EL (cell line): ENCODE results near the gene EDDM3A.
"Not testable (repeated sequence)": the region's sequence is repeated elsewhere in the genome, so short reads cannot be mapped to it uniquely, and the experiment has no call there.

ENCODE experiments used
- DNase-seq: peaks from one replicate; pipeline ENCODE4 v3.0.0-alpha.2; 2016

The EDDM3A gene, protein sequence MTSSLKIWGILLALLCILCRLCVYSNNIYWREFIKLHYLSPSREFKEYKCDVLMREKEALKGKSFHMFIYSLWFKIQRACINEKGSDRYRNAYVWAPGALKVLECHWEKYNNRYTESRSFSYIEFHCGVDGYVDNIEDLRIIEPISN

DNA sequence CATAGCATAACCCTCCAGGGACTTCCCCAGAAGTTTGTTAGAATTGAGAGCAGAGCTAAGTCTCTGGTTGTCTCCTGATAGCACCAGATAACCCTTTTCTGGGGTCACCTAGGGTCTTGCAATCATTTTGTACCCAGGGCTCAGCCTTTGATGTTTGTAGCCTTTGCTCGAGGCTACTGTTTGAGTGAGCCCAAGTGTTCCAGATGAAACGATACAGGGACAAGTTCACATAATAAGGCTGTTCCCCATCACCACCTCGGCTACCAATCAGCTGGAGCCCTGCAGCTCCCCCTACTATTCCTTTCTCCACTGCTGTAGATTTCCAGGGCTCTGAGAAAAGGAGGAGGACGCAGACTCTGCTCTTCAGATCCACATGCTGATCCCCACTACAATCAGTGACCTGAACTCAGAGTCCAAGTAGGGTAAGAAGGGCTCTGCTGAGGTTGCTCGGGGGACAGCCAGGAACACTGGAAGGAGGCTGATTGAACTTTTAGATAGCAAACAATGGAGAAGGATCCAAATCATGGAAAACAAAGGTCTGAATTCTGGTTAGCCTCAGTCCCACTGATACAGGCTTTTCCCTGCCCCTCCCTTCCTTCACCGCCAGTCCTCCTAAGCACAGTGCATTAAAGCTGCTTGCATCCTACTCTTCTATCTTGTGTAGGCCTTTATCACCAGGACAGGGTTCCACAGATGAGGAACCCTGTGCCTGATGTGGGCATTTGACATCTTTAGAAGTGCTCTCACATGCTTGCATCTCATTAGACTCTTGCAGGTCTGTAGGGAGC is at the start of gene EDDM3A:
EDDM3A (plus strand) TSS at position 317 of the 788 bp plus-strand sequence. CDS start 1,694 bp downstream, outside the sequence.
- no peak for DNase-seq

DNA sequence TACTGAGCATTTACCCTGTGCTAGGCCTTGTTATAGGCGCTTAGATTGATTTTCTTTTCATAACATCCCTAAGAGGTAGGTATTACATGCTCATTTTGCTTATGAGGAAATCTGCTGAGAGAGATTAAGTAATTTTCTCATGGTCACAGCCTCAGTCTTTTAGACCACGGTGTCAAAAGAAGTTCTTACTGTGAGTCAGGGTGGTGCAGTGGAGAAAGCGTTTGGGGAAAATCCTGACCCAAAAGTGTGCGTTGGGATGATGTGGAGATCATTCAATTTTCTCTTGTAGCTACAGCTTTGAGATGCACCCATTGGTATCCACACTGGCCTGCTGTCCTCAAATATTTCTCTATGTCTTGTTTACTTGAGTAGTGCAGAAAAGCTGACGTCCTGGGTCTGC is 48.9 kb upstream of the EDDM3A start:
- DNase-seq: no peak

DNA sequence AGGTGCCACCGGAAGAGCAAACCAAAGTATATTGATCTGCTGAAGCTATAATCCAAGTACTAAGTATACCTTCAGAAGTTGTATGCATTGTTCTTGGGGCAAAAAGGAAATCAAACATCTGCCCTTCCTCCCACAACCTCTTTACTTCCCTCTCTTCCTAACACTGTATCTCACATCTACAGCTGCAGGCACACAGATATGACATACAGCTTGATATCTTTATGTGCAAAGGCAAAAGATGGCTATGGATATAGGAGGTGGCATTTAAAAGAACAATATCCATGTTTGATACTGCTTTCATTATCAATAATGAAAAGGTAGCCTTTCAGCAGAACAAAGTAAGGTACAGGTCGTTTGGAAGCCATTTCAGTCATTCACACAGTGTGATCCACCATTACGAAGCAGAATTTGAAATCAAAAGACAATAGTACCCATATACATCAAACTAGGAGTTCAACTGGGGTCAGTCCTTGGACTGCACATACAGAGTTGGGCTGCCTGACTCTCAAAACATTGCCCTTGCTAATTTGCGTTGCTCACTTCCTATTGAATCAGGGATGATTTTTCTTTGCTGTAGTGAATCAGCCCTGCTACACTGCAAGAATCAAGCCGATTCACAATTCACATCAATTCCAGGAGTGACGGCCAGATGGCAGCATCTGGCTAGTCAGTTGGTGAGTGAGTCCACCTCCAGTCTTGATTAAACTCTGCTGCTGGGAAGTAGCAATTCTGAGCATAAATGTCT is 48.2 kb upstream of the EDDM3A start:
- peak; percentile 64 for DNase-seq

DNA sequence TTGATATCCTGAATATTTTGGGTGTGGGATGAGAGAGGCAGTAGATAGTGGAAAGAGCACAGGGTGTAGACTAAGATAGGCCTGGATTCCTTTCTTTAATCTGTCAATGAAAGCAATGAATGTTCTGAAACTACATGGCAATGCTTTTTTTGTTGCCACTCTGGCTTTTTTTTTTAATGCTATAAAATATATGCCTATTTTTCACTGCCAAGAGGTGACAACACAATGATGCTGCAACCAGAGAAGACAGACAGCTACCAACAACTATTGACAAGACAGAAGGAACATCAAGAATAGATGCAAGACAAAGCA is 47.7 kb upstream of the EDDM3A start:
- no peak for DNase-seq

DNA sequence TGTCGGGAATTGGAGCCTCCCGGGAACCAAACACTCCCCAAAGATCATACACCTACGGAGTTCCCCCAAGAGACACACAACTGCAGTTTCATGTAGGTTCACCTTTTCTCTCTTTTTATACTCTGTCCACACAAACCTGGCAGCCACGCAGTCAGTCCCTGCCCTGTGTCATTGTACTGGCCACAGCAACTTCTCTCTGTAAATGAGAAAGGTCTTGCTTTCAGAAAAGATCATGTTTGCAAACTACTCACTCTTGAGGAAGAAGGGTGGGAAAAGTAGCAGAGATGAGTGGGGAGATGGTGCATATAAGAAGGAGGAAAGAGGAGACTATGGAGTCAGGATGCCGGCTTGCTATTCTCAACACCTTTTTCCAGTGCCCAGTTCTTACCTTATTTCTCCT is 46.8 kb upstream of the EDDM3A start:
- DNase-seq: no peak

DNA sequence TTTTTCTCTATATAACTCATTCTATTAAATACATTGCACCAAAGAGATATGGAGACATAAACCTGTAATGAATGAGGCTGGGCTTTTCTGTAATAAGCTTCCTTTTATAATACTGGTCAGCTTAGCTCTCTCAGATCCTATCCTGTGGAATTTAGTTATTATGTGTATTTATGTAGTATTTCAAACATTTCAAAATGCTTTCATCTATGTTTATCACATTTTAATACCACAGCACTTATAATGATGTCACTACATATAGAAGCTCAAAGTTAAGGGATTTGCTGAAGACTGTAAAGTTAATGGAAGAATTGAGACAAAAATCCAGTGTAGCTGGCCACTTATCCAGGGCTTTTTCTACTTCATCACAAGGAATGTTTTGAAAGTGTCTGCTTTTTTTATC is 45.8 kb upstream of the EDDM3A start:
- DNase-seq: no peak

DNA sequence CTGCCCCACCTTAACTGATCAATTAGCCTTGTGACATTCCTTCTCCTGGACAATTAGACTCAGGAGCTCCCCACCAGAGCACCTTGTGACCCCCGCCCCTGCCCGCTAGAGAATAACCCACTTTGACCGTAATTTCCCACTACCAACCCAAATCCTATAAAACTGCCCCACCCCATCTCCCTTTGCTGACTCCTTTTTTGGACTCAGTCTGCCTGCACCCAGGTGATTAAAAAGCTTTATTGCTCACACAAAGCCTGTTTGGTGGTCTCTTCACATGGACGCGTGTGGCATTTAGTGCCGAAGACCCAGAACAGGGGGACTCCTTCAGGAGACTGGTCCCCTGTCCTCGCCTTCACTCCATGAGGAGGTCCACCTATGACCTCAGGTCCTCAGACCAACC is 44.7 kb upstream of the EDDM3A start:
- not testable (repeated sequence) for DNase-seq

DNA sequence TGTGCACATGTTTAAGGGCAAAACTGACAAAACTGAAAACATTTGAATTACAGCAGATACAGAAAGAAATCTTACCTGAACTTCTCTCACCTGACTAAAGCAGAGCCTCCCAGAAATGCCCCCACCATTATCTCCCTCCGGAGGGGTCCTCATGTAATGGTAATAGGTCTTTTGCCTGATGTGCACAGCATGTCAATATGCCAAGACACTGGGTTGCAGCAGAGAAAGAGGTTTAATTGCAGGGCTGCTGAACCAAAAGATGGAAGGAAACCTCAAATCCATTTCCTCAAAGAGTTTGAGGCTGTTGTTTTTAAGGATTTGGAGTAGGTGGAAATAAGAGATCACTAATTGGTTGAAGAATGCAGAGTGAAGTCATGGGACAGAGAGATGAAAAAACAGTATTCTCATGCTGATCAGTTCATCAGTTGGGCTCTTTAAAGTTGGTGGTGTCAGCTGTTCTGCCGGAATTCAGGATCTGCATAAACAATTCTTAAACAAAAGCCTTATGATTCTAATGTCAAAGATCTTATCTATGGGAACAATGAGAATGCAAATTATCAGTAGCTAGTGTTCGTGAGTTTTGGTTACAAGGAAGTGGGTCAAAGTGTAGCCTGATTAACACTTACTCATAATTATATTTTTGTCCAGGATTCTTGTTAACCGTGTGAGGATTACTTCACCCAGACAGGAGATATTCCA is 38.9 kb upstream of the EDDM3A start:
- DNase-seq: no peak

DNA sequence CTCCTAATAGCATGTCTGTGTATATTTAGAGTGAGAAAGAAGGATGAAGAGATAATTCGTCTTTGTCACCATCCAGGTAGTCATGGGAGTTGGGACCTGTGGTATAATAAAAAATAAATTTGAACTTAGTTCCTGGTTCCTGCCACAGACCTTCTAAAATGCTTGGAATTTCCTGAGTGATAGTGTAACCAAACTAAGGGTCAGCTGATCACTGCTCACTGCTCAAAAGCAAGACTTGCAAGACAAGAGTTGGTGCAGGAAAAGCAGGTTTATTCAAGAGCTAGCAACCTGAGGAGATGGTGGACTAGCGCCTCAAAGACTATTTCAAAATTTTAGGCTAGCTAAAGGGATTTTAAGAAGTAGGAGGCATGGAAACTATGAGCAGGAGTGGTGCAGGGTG is 38.1 kb upstream of the EDDM3A start:
- DNase-seq: no peak

DNA sequence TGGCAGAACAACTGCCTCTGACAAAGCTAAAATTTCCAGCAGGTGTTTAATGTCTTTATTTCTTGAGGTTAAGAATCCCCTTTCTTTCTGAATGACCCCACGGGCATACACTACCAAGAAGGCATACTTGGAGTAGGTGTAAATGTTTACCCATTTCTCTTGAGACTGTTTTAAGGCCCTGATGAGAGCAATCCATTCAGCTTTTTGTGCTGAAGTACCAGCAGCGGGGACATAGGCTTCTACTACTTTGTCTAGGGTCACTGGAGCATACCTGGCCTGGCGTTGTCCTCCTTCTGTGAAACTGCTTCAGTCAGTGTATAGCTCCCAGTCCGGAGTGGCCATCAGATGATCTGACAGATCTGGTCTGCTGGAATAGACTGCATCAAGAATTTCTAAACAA is 34.4 kb upstream of the EDDM3A start:
- DNase-seq: no peak

DNA sequence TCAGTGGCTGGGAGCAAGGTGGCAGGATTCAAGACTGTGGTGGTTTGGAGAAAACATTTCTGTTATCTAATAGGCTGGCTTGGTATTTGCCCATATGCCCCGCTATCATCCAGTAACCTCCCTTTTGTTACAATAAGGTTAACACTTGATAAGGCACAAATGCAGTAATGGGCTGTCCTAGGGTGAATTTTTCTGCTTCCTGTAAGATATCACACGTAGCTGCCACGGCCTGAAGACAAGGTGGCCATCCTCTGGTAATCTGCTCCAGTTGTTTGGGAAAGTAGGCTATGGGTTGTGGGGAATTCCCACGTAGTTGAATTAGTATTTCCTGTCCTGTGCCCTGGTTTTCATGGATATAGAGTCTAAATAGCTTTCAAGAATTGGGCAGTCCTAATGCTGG is 34.0 kb upstream of the EDDM3A start:
- DNase-seq: no peak

DNA sequence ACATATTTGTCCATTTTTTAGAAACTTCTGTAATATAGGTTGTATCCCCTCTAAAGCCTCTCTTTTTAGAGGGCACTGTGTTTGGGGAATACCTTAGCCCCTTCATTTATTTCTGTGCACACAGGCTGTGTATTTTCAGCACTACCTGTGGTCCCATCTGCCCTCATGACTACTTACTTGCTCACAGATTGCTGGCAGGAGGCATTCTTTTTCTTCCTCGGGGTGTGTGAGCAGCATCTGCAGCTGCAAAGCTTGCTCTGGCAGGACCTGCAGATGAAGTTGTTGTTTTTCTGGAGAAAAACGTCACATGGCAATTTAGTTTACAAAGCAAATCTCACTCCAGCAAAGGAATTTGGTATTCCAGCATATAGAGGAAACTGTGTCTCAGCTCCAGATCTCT is 32.8 kb upstream of the EDDM3A start:
- no peak for DNase-seq

DNA sequence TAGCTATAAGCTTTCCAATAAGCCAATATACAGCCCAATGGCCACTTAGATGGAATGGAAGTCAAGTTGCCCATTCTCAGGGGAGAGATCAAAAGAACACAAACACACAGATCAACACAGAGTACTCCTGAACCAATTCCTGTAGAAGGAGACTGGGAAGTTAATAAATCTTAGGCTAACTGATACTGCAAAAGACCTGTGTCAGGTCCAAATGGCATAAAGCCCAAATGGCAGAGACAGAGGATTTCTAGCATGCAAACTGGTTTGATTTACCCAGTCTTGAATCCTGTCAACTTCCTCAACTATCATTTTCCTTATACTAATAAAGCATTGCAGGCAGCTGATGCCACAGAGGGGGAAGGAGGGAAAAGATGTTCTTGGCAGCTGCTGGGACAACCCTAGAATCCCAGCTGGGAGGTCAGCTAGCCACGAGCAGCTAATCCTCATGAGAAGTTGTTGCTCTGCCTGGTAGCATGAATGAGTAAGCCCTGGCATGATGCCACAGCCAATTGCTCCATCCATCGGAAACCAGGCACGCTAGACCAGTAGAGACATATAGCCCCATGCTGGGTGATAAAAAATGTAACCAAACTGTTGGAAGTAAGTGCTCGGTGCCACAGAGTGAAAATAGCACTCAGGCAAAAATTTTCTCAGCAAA is 31.0 kb upstream of the EDDM3A start:
- DNase-seq: peak; percentile 17

DNA sequence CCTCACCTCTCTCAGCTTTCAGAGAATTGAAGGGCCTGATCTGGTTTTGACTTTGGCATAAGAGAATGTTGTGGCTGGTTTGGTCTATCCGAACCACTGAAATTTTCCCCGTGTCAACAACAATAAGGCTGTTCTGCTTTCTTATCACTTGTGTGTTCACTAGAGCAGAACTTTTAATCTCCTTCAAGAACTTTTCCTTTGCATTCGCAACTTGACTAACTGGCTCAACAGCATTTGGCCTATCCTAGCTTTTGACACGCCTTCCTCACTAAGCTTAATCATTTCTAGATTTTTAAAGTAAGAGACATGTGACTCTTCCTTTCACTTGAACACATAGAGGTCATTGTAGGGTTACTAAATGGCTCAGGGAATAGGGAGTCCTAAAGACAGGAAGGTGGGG is 25.9 kb upstream of the EDDM3A start:
- no peak for DNase-seq

DNA sequence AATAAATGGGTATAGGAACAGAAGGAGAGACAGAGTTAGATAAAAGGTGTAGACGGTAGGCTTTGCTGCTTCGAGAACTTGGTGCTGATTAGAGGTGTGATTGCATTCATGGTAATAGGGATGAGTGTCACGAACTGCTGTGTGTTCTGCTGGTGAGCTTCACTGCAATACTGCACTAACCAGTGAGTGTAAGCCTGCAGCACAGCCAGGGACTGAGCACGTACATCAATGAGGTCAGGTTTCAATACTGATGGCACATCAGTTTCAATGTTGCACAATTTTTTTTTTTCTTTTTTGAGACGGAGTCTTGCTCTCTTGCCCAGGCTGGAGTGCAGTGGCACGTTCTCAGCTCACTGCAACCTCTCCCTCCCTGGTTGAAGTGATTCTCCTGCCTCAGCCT is 24.9 kb upstream of the EDDM3A start:
- DNase-seq: no peak

DNA sequence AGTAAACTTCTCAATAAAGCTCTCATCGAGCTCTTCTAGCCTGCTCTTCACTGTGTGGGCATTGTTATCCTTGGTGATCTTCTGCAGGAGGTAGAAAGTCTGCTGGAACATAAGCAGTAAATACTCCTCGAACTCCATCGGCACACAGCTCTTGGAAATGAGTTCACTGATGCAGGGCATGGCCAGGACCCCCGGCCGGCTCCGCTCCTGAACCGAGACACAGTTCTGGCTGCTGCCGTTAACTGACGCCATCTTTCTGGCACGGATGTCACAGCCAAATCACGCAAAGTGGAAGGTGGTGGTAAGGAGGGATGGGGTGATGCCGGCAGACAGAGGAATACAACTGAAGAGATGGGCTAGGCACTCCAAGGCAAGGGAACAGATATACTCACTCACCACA is 23.7 kb upstream of the EDDM3A start:
- no peak for DNase-seq

DNA sequence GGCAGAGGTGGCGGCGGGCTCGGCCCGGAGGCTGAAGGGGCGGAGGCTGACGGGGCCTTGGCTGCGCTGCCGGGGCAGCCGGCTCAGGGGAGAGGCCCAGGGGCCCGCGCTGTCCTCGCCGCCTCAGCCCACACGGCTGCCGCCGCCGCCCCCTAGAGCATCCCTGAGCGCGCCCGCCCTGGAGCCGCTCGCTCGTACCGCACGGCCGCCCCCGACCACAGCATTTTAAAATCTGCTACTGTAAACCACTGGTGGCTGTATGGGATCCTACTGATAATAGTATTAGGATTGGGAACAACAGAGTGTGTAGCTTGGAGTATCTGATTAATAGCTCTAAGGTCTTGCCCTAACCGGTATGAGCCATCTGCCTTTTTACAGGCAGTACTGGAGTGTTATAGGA is 22.2 kb upstream of the EDDM3A start:
- DNase-seq: no peak

DNA sequence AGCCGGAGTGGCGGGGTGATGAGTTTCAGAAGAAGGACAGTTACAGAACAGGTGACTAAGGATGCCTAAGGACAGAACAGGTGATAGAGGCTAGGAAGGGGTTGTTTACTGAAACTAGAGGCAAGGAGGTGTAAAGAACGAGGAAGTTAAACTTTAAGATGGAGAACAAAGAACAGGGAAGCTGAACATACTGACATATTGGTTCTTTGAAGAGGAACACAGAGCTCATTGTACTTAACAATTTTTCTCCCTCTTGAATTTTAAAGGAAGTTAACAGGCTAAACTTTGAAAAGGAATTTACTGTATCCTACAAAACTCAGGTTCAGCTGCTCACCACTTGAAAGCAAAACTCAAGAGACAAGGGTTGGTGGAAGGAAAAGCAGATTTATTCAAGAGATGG is 19.6 kb upstream of the EDDM3A start:
- not testable (repeated sequence) for DNase-seq

DNA sequence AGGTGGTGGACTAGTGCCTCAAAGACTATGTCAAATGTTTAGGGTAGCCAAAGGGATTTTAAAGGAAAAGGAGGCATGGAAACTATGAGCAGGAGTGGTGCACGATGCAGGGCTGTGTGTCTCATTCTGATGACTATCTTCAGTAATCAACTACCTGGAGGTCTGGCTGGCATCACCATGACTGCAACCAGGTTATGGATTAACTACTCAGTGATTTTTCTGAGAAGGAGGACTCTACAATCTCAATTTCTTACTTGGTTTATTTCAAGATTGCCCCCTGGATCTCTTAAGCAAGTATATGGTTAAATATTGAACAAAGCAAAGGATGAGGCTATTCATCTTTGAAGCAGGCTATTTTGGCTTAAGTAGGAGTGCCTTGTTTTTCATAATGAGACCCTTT is 19.2 kb upstream of the EDDM3A start:
- no peak for DNase-seq

DNA sequence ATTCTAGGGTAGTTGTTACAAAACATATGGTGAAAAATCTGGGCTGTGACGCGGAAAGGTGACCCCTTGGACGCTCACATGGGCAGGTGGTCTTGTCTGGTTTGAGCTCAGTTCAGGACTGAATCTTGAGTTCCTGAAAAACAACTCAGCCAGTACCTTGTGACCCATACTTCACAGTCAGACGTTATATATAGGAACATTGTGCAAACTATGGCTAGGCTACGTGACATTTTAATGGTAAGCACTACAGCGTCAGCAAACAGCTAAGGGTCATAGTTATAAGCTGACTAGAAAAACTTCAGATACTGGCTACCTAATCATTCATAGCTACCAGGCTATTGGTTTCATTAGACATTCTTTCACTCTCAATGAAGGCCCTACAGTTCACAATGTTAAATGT is 14.8 kb upstream of the EDDM3A start:
- no peak for DNase-seq

DNA sequence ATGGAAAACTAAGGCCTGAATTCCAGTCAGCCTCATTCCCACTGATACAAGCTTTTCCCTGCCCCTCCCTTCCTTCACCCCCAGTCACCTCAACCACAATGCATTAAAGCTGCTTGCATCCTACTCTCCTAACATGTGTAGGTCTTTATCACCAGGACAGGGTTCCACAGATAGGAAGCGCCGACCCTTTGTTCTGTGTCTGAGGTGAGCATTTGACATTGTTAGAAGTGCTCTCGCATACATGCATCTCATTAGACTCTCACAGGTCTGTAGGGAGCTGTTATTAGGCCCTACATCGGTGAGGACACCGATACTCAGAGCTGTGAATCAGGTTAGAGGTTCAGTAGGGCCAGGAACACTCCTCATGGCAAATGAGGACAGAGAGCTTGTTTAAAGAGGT is 13.2 kb upstream of the EDDM3A start:
- DNase-seq: no peak

DNA sequence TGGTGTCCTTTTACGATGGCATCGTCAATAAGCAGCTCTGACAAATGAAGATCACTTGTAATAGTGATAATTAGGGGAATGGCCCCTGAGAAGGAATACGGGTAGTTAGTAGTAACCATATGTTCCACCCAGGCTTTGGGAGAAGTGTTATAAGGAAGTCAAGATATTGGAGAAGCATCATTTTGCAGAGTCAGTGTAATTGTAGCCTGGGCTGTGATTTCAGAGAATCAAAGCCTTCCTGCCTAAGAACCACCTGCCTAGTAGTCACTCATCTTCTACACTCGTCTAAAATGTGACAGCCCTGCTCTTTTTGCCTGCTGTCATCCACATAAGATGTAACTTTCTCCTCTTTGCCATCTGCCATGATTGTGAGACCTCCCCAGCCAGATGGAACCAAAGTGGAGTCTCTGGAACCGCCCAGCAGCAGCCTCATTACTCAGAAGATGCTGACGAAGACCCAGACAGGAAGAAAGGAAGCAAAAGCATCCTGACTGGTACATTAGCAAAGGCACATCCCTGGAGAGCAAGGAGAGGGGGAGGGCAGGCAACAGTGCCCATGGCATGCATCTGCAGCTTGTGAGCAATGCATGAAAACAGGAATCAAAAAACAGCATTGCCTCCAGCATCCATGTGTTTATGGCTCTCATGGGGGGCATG is 12.6 kb upstream of the EDDM3A start:
- DNase-seq: no peak
